CD4-positive, alpha-beta T cell (primary cell): ENCODE results near the gene GDPD2. TPM values are rescaled to one million over a fixed set of nuclear protein-coding genes. Genes with fewer than 3 reads are reported as not detected.

Source experiments
- ATAC-seq: fragments of 200-7000 bp; cut with Tn5 transposase; one replicate; pipeline ENCODE4 v1.10.0; 2022; ENCODE audit warnings: mild to moderate bottlenecking; ENCODE audit not compliant: poor library complexity
- CTCF ChIA-PET: fragments of 350-600 bp; sonication (Branson Sonifier 250); formaldehyde crosslinking; loops from one replicate; lab custom pipeline; 2021; ENCODE audit warnings: antibody characterized with exemption, inconsistent platforms; lab: Charles Lee
- POLR2A ChIA-PET: fragments of 350-600 bp; sonication (Branson Sonifier 250); formaldehyde crosslinking; loops from one replicate; lab custom pipeline; 2021; ENCODE audit warnings: antibody characterized with exemption, inconsistent platforms; lab: Charles Lee
- DNase-seq, 14 experiments: peaks; one replicate each; pipeline ENCODE4 v3.0.0-alpha.2; 2013 to 2020; ENCODE audit warnings: mixed read lengths in 2 of 14
- H3K27ac ChIP-seq, 2 donors: one replicate each; pipeline versions ENCODE4 v1.5.1 to v1.7.0; 2013; ENCODE audit warnings: low read length in 2 of 2, low read depth in 1 of 2, mild to moderate bottlenecking in 1 of 2
- H3K27me3 ChIP-seq, 2 experiments: 1 replicate in 1 of 2; 2 replicates in 1 of 2; pipeline versions ENCODE4 v1.6.1 to v1.7.0; 2013; ENCODE audit warnings: low read length in 2 of 2, control low read depth in 1 of 2, mild to moderate bottlenecking in 1 of 2, moderate library complexity in 1 of 2; ENCODE audit not compliant: insufficient read depth in 2 of 2, control insufficient read depth in 1 of 2
- H3K36me3 ChIP-seq: one replicate; pipeline ENCODE4 v1.6.1; 2013; ENCODE audit warnings: low read length, control low read depth; ENCODE audit not compliant: insufficient read depth
- H3K4me1 ChIP-seq: one replicate; pipeline ENCODE4 v1.6.1; 2013; ENCODE audit warnings: low read length, control low read depth; ENCODE audit not compliant: insufficient read depth
- H3K4me3 ChIP-seq: one replicate; pipeline ENCODE4 v1.5.1; 2013; ENCODE audit warnings: mild to moderate bottlenecking, low read length, moderate library complexity
- H3K9me3 ChIP-seq, 2 experiments: 1 replicate in 1 of 2; 2 replicates in 1 of 2; pipeline versions ENCODE4 v1.6.1 to v1.7.0; 2013; ENCODE audit warnings: low read length in 2 of 2, mild to moderate bottlenecking in 2 of 2, control low read depth in 1 of 2, moderate library complexity in 1 of 2; ENCODE audit not compliant: control insufficient read depth in 1 of 2, insufficient read depth in 1 of 2
- H3K27ac Mint-ChIP-seq: one replicate; pipeline ENCODE4 v1.8.0; 2020; ENCODE audit warnings: mixed read lengths
- H3K27me3 Mint-ChIP-seq: one replicate; pipeline ENCODE4 v1.8.0; 2021; ENCODE audit warnings: mixed read lengths
- H3K36me3 Mint-ChIP-seq: one replicate; pipeline ENCODE4 v1.8.0; 2021; ENCODE audit warnings: low read depth, mixed read lengths
- H3K4me1 Mint-ChIP-seq: one replicate; pipeline ENCODE4 v1.8.0; 2021; ENCODE audit warnings: low read depth, mixed read lengths
- H3K4me3 Mint-ChIP-seq: one replicate; pipeline ENCODE4 v1.8.0; 2020; ENCODE audit warnings: mild to moderate bottlenecking, mixed read lengths
- H3K9me3 Mint-ChIP-seq: one replicate; pipeline ENCODE4 v1.8.0; 2020; ENCODE audit warnings: mixed read lengths
- intact Hi-C, 2 experiments: fragments of 100-400 bp; cut with DNase I in 1 of 2; cut with micrococcal nuclease in 1 of 2; formaldehyde crosslinking; loops; one replicate each; pipeline versions ENCODE4 v1.15.1 to v1.9.0; 2023 to 2025; cut with DNase I, micrococcal nuclease
- total RNA-seq, 174 experiments: library from RNA in 2 of 174; stranded (reverse) in 2 of 174; gene quantifications; one replicate each; pipeline ENCODE4 v1.2.3 and lab custom pipeline; 2021 to 2026
- TF ChIP-seq, protein P1 (sequence below): fragments of 200-600 bp; IDR thresholded peaks from one replicate; pipeline ENCODE4 v1.8.0; 2022; ENCODE audit warnings: antibody characterized with exemption, mild to moderate bottlenecking

Gene GDPD2
- total RNA-seq, 2 experiments from 2014 or later, result not detected

DNA sequence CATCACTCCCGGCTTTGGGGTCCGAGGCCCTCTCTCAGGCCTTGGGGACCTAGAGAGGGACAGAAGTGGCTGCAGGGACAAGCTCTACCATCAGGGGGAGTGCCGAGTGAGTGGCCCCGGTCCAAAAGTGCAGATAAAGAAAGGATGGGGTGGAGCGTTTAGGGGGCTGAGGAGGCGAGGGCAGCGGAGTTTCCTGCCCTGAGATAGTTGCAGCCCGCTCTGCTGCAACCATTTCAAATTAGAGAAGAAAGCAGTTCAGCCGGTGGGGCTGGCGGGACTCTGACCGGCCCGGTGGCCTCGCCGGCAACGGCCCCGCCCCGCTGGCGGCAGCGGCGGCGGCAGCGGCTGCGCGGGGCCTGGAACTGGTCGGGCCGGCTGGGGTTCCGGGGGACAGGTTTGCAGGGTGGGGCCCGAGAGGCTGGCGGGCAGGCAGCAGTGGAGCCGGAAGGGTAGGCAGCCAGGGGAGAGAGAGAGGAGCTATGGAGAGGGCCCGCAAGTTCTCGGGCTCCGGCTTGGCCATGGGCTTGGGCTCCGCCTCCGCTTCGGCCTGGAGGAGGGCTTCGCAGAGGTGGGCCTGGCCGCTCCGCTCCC is 29.1 kb downstream of the GDPD2 start:
- H3K4me3 ChIP-seq, result peak overlapping the region; percentile 55
- DNase-seq, result peak in 13 of 14 experiments; percentile 24 to 73 (median 43)
- H3K27me3 Mint-ChIP-seq, result no peaks in the 10 kb centered on the region
- peaks cover 40% of the 10 kb centered on the region for H3K4me1 ChIP-seq
- no peaks in the 10 kb centered on the region for H3K27me3 ChIP-seq
- H3K27ac Mint-ChIP-seq, result peak overlapping the region; percentile 67
- peak overlapping the region; percentile 90 for H3K4me3 Mint-ChIP-seq
- TF ChIP-seq, protein P1, sequence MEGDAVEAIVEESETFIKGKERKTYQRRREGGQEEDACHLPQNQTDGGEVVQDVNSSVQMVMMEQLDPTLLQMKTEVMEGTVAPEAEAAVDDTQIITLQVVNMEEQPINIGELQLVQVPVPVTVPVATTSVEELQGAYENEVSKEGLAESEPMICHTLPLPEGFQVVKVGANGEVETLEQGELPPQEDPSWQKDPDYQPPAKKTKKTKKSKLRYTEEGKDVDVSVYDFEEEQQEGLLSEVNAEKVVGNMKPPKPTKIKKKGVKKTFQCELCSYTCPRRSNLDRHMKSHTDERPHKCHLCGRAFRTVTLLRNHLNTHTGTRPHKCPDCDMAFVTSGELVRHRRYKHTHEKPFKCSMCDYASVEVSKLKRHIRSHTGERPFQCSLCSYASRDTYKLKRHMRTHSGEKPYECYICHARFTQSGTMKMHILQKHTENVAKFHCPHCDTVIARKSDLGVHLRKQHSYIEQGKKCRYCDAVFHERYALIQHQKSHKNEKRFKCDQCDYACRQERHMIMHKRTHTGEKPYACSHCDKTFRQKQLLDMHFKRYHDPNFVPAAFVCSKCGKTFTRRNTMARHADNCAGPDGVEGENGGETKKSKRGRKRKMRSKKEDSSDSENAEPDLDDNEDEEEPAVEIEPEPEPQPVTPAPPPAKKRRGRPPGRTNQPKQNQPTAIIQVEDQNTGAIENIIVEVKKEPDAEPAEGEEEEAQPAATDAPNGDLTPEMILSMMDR, result peak; percentile 44
- H3K36me3 Mint-ChIP-seq, result no peaks in the 10 kb centered on the region
- H3K27ac ChIP-seq, result peak overlapping the region in 1 of 2 donors; percentile 15
- no peaks in the 10 kb centered on the region for H3K9me3 Mint-ChIP-seq
- intact Hi-C loops, result loop anchor here (5.0 kb wide), 4 partner anchors 100 to 725 kb away; no protein-coding TSS in a partner anchor
- H3K9me3 ChIP-seq, result no peaks in the 10 kb centered on the region
- CTCF ChIA-PET, result interaction anchor here (0.9 to 1.7 kb wide), 5 partner anchors 15 to 213 kb away, joined by 3 to 6 read pairs (median 4); no protein-coding TSS in a partner anchor
- peaks cover 41% of the 10 kb centered on the region for H3K4me1 Mint-ChIP-seq
- H3K36me3 ChIP-seq, result no peaks in the 10 kb centered on the region
- POLR2A ChIA-PET, result interaction anchor here (1.4 kb wide), 1 partner anchor 9 kb away, joined by 3 read pairs; no protein-coding TSS in a partner anchor
- ATAC-seq, result peak; percentile 36

DNA sequence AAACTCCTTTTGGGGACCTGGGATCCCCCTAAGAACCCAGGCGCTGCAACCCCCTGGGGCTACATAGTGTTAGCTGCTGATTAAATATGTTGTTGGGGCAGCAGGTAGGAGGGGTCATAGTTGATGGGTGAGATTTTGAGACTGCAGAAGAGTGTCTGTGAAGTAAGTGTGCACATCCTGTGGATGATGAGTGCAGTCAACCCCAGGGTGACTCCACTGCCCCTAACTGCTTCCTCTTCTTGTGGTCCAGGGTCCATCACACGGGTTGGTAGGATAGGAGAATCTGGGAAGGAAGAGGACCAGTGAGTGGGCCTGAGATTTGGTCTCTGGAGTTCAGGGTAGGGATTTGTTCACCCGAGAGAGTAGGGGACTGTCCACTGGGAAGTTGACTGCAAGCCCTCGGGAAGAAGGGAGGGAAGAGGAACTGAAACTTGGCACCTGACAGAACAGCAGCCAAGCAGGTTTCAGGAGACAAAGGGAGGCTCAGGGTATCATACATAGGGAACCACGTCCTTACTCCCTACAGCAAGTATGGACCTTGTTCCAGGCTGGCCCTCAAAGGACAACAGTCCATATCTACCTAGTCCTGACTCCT is 30.0 kb downstream of the GDPD2 start:
- no peaks in the 10 kb centered on the region for H3K36me3 ChIP-seq
- ChIA-PET CTCF (interaction anchor here (0.6 to 1.7 kb wide), 3 partner anchors 18 to 212 kb away, joined by 3 to 6 read pairs (median 4); no protein-coding TSS in a partner anchor), POLR2A (interaction anchor here (1.4 kb wide), 1 partner anchor 10 kb away, joined by 3 read pairs; no protein-coding TSS in a partner anchor)
- ATAC-seq (no peak), DNase-seq (no peak)
- H3K4me3 ChIP-seq, result peak overlapping the region; percentile 55
- H3K36me3 Mint-ChIP-seq, result no peaks in the 10 kb centered on the region
- H3K27ac Mint-ChIP-seq, result peak overlapping the region; percentile 42
- no peaks in the 10 kb centered on the region for H3K9me3 ChIP-seq
- intact Hi-C loops, result loop anchor here (5.0 kb wide), 4 partner anchors 99 to 724 kb away; no protein-coding TSS in a partner anchor
- H3K4me3 Mint-ChIP-seq, result peak overlapping the region; percentile 87
- TF ChIP-seq, protein P1, result no peak
- no peaks in the 10 kb centered on the region for H3K27me3 ChIP-seq
- H3K4me1 Mint-ChIP-seq, result peaks cover 41% of the 10 kb centered on the region
- no peaks in the 10 kb centered on the region for H3K27me3 Mint-ChIP-seq
- H3K9me3 Mint-ChIP-seq, result no peaks in the 10 kb centered on the region
- peaks cover 40% of the 10 kb centered on the region for H3K4me1 ChIP-seq
- H3K27ac ChIP-seq, result peak overlapping the region in 1 of 2 donors; percentile 15

DNA sequence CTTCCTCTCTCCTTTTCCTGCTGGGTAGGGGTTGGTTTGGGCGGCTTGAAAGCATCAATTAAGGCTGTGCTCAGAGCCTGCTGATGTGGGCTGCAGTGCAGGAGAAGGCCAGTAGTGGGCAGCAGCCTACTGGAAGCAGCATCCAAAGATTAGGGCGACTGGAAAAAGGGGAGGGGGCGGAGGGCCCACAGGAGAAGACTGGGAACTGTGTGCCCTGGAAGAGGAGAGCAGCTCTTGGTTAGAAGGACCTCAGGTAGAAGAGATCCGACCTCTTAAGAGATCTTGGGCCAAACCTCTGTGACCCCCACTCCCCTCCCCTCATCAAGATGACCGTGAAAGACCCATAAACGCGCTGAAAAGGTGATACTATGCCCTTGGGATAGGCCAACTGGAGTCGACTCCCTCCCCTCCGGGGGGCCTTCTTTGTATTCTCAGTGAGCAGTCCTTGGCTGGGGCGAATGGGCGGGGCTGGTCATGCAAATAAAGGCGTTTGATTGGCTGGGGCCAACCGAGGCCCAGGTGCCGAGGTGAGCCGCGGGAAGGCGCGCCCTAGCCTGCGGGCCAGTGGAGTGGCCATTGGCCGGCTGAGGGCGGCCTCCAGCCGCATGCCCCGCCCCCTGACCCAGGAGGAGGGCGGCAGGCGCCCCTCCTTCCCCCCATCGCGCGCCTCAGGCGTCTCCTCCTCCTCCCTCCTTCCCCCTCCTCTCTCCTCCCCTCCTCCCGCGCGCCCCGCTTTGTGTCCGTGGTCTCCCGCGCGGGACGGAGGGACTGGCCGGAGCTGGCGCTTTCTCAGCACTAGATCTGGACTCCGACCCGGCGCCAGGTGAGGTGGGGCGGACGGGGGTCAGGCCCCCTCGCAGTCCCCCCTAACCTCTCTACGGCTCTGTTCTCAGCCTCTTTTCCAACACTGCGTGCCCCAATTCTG is 31.6 kb downstream of the GDPD2 start:
- CTCF ChIA-PET, result no interaction called here
- Mint-ChIP-seq H3K4me1 (peaks cover 41% of the 10 kb centered on the region), H3K36me3 (no peaks in the 10 kb centered on the region), H3K27ac (peak overlapping the region; percentile 86), H3K4me3 (peak overlapping the region; percentile 87), H3K9me3 (no peaks in the 10 kb centered on the region), H3K27me3 (no peaks in the 10 kb centered on the region)
- TF ChIP-seq, protein P1, result peak; percentile 69
- intact Hi-C loops, result loop anchor here (2.0 to 5.0 kb wide), 5 partner anchors 98 to 723 kb away; no protein-coding TSS in a partner anchor
- Histone ChIP-seq H3K4me3 (peak overlapping the region; percentile 67), H3K27ac (peak overlapping the region; percentile 17 to 61), H3K27me3 (no peaks in the 10 kb centered on the region), H3K9me3 (no peaks in the 10 kb centered on the region), H3K36me3 (peaks cover 2% of the 10 kb centered on the region), H3K4me1 (peaks cover 40% of the 10 kb centered on the region)
- peak; percentile 74 for ATAC-seq
- POLR2A ChIA-PET, result interaction anchor here (1.5 kb wide), 1 partner anchor 321 kb away, joined by 6 read pairs; the partner anchor contains the start of gene IGBP1
- peak in 13 of 14 experiments; percentile 38 to 89 (median 62) for DNase-seq
